Stimulated activated effector memory CD8-positive, alpha-beta T cell treated with anti-CD3 and anti-CD28 coated beads, Interleukin-12 subunit alpha, Interleukin-12 subunit beta, amount 100 ng/mL, for 72 hours (primary cell): ENCODE results near the gene C16orf96.

Experiments
- ATAC-seq: fragments of 150-1000 bp; cut with Tn5 transposase; 2 replicates; pipeline ENCODE4 v1.10.0; 2021
- DNase-seq, 2 donors: peaks; one replicate each; pipeline ENCODE4 v3.0.0; 2021 to 2022; ENCODE audit warnings: low spot score in 2 of 2
- H3K27ac Mint-ChIP-seq: one replicate; pipeline ENCODE4 v1.8.0; 2022; ENCODE audit warnings: mild to moderate bottlenecking, mixed read lengths
- H3K36me3 Mint-ChIP-seq: one replicate; pipeline ENCODE4 v1.8.0; 2022; ENCODE audit warnings: mild to moderate bottlenecking, mixed read lengths
- H3K4me1 Mint-ChIP-seq: one replicate; pipeline ENCODE4 v1.8.0; 2022; ENCODE audit warnings: mixed read lengths
- H3K4me3 Mint-ChIP-seq: one replicate; pipeline ENCODE4 v1.8.0; 2022; ENCODE audit warnings: mild to moderate bottlenecking, mixed read lengths
- H3K9me3 Mint-ChIP-seq: one replicate; pipeline ENCODE4 v1.8.0; 2022; ENCODE audit warnings: mixed read lengths

C16orf96 gene

GRCh38 chr16:4556112-4556511 lies at the start of gene C16orf96:
Gene C16orf96, plus strand, starts transcription at chr16:4556340. Its CDS starts 150 bp downstream, at chr16:4556490.
- H3K4me3 Mint-ChIP-seq = no peak within 1 kb of the TSS
- no peaks in the 10 kb centered on the region for H3K4me1 Mint-ChIP-seq
- peak within 1 kb of the TSS; percentile 48 for H3K27ac Mint-ChIP-seq
- ATAC-seq (no peak), DNase-seq (no peak)
- H3K9me3 Mint-ChIP-seq = no peaks in the 10 kb centered on the region
- no peaks in the 10 kb centered on the region for H3K36me3 Mint-ChIP-seq

- H3K4me1 Mint-ChIP-seq = peaks cover 56% of the 10 kb centered on the region
- H3K4me3 Mint-ChIP-seq = peak overlapping the region; percentile 66
- no peaks in the 10 kb centered on the region for H3K9me3 Mint-ChIP-seq
- DNase-seq (peak; percentile 25 to 68), ATAC-seq (peak; percentile 80)
- H3K27ac Mint-ChIP-seq = peak overlapping the region; percentile 91
- H3K36me3 Mint-ChIP-seq = peaks cover 67% of the 10 kb centered on the region
Measured at GRCh38 chr16:4506450-4506849, 49.7 kb upstream of the C16orf96 start.

- H3K27ac Mint-ChIP-seq = peak overlapping the region; percentile 91
- ATAC-seq (no peak), DNase-seq (no peak)
- H3K36me3 Mint-ChIP-seq = peaks cover 79% of the 10 kb centered on the region
- H3K4me1 Mint-ChIP-seq = peaks cover 61% of the 10 kb centered on the region
- no peak overlapping the region for H3K4me3 Mint-ChIP-seq
- no peaks in the 10 kb centered on the region for H3K9me3 Mint-ChIP-seq
Measured at GRCh38 chr16:4507588-4508345, 48.4 kb upstream of the C16orf96 start.

GRCh38 chr16:4508806-4509205 lies 47.3 kb upstream of the C16orf96 start:
- ATAC-seq (no peak), DNase-seq (no peak)
- Mint-ChIP-seq H3K4me1 (peaks cover 60% of the 10 kb centered on the region), H3K36me3 (peaks cover 87% of the 10 kb centered on the region), H3K9me3 (no peaks in the 10 kb centered on the region), H3K4me3 (no peak overlapping the region), H3K27ac (peak overlapping the region; percentile 91)

- H3K4me3 Mint-ChIP-seq = no peak overlapping the region
- no peak for DNase-seq
- H3K9me3 Mint-ChIP-seq = no peaks in the 10 kb centered on the region
- H3K27ac Mint-ChIP-seq = peak overlapping the region; percentile 96
- H3K36me3 Mint-ChIP-seq = peaks cover 87% of the 10 kb centered on the region
- peaks cover 63% of the 10 kb centered on the region for H3K4me1 Mint-ChIP-seq
- no peak for ATAC-seq
Measured at GRCh38 chr16:4509420-4509819, 46.7 kb upstream of the C16orf96 start.

- Mint-ChIP-seq H3K27ac (peak overlapping the region; percentile 96), H3K4me1 (peaks cover 65% of the 10 kb centered on the region), H3K4me3 (no peak overlapping the region), H3K36me3 (peaks cover 83% of the 10 kb centered on the region), H3K9me3 (no peaks in the 10 kb centered on the region)
- ATAC-seq (no peak), DNase-seq (no peak)
Measured at GRCh38 chr16:4510131-4510530, 46.0 kb upstream of the C16orf96 start.

GRCh38 chr16:4510747-4511426 lies 45.3 kb upstream of the C16orf96 start:
- Mint-ChIP-seq H3K27ac (peak overlapping the region; percentile 96), H3K4me3 (no peak overlapping the region), H3K9me3 (no peaks in the 10 kb centered on the region), H3K36me3 (peaks cover 76% of the 10 kb centered on the region), H3K4me1 (peaks cover 65% of the 10 kb centered on the region)
- no peak for DNase-seq
- no peak for ATAC-seq

GRCh38 chr16:4511441-4512082 lies 44.6 kb upstream of the C16orf96 start:
- peaks cover 62% of the 10 kb centered on the region for H3K4me1 Mint-ChIP-seq
- no peak for DNase-seq
- H3K9me3 Mint-ChIP-seq = no peaks in the 10 kb centered on the region
- ATAC-seq = peak; percentile 29
- no peak overlapping the region for H3K4me3 Mint-ChIP-seq
- H3K27ac Mint-ChIP-seq = peak overlapping the region; percentile 96
- H3K36me3 Mint-ChIP-seq = peaks cover 73% of the 10 kb centered on the region

GRCh38 chr16:4512473-4512872 lies 43.7 kb upstream of the C16orf96 start:
- ATAC-seq = no peak
- H3K4me1 Mint-ChIP-seq = peaks cover 60% of the 10 kb centered on the region
- H3K4me3 Mint-ChIP-seq = no peak overlapping the region
- peaks cover 67% of the 10 kb centered on the region for H3K36me3 Mint-ChIP-seq
- no peak for DNase-seq
- H3K9me3 Mint-ChIP-seq = no peaks in the 10 kb centered on the region
- H3K27ac Mint-ChIP-seq = peak overlapping the region; percentile 96

GRCh38 chr16:4513086-4513860 lies 42.9 kb upstream of the C16orf96 start:
- H3K4me1 Mint-ChIP-seq = peaks cover 52% of the 10 kb centered on the region

GRCh38 chr16:4513881-4514280 lies 42.3 kb upstream of the C16orf96 start:
- ATAC-seq (no peak), DNase-seq (no peak)
- peaks cover 53% of the 10 kb centered on the region for H3K36me3 Mint-ChIP-seq
- H3K27ac Mint-ChIP-seq = peak overlapping the region; percentile 96
- H3K4me1 Mint-ChIP-seq = peaks cover 52% of the 10 kb centered on the region
- H3K9me3 Mint-ChIP-seq = no peaks in the 10 kb centered on the region
- peak overlapping the region; percentile 54 for H3K4me3 Mint-ChIP-seq

More at GRCh38 chr16:4513086-4513860, 42.9 kb upstream of the C16orf96 start:
- Mint-ChIP-seq H3K4me3 (no peak overlapping the region), H3K36me3 (peaks cover 59% of the 10 kb centered on the region), H3K27ac (peak overlapping the region; percentile 96), H3K9me3 (no peaks in the 10 kb centered on the region)
- DNase-seq (no peak), ATAC-seq (no peak)

- ATAC-seq = no peak
Measured at GRCh38 chr16:4514606-4515005, 41.5 kb upstream of the C16orf96 start.

GRCh38 chr16:4515611-4516233 lies 40.4 kb upstream of the C16orf96 start:
- H3K4me3 Mint-ChIP-seq = peak overlapping the region; percentile 54
- H3K36me3 Mint-ChIP-seq = peaks cover 34% of the 10 kb centered on the region
- peaks cover 52% of the 10 kb centered on the region for H3K4me1 Mint-ChIP-seq
- ATAC-seq (peak; percentile 47), DNase-seq (no peak)
- no peaks in the 10 kb centered on the region for H3K9me3 Mint-ChIP-seq
- H3K27ac Mint-ChIP-seq = peak overlapping the region; percentile 96

More at GRCh38 chr16:4514606-4515005, 41.5 kb upstream of the C16orf96 start:
- DNase-seq = no peak
- peak overlapping the region; percentile 54 for H3K4me3 Mint-ChIP-seq
- H3K36me3 Mint-ChIP-seq = peaks cover 45% of the 10 kb centered on the region
- H3K9me3 Mint-ChIP-seq = no peaks in the 10 kb centered on the region
- H3K27ac Mint-ChIP-seq = peak overlapping the region; percentile 96
- peaks cover 52% of the 10 kb centered on the region for H3K4me1 Mint-ChIP-seq

GRCh38 chr16:4517812-4518680 lies 38.1 kb upstream of the C16orf96 start:
- Mint-ChIP-seq H3K27ac (peak overlapping the region; percentile 96), H3K36me3 (peaks cover 13% of the 10 kb centered on the region), H3K9me3 (no peaks in the 10 kb centered on the region), H3K4me1 (peaks cover 31% of the 10 kb centered on the region), H3K4me3 (no peak overlapping the region)
- DNase-seq (no peak), ATAC-seq (peak; percentile 11)
